HG03469 (cell line): Measurements from ENCODE around the gene RASSF1.
A peak's percentile ranks its signal among the peaks of the same experiment; 100 is the strongest.

Experiments
- ATAC-seq: cut with Tn5 transposase; IDR thresholded peaks from one replicate; pipeline ENCODE4 v1.9.1; 2021; ENCODE audit warnings: mild to moderate bottlenecking, moderate library complexity, moderate number of reproducible peaks; ENCODE audit not compliant: unreplicated experiment

The RASSF1 gene

GRCh38 chr3:50302095-50303012 is 38.3 kb downstream of the RASSF1 start:
- ATAC-seq: no peak

- no peak for ATAC-seq
Measured at GRCh38 chr3:50300681-50301254, 39.9 kb downstream of the RASSF1 start.

GRCh38 chr3:50299929-50300680 is 40.5 kb downstream of the RASSF1 start:
- ATAC-seq: no peak

- no peak for ATAC-seq
Measured at GRCh38 chr3:50299638-50299928, 41.1 kb downstream of the RASSF1 start.

- peak; percentile 55 for ATAC-seq
Measured at GRCh38 chr3:50298836-50299637, 41.6 kb downstream of the RASSF1 start, which contains the start of the genes HYAL3 and NAA80. Gene HYAL3 (minus strand): TSS chr3:50299405. CDS start chr3:50295602, 3,803 bp downstream. Gene NAA80 (minus strand): TSS chr3:50299405. CDS start chr3:50297463, 1,942 bp downstream.

GRCh38 chr3:50297896-50298725 is 42.5 kb downstream of the RASSF1 start:
- ATAC-seq: no peak

- no peak for ATAC-seq
Measured at GRCh38 chr3:50297384-50297775, 43.3 kb downstream of the RASSF1 start.

- ATAC-seq: no peak
Measured at GRCh38 chr3:50296721-50297383, 43.8 kb downstream of the RASSF1 start.

GRCh38 chr3:50295553-50296431 is 44.8 kb downstream of the RASSF1 start:
- ATAC-seq: no peak

- no peak for ATAC-seq
Measured at GRCh38 chr3:50294492-50295403, 45.9 kb downstream of the RASSF1 start.

- ATAC-seq: no peak
Measured at GRCh38 chr3:50294089-50294488, 46.5 kb downstream of the RASSF1 start.

- ATAC-seq: no peak
Measured at GRCh38 chr3:50293079-50293801, 47.4 kb downstream of the RASSF1 start.

GRCh38 chr3:50292159-50293078 is 48.2 kb downstream of the RASSF1 start, which contains the start of gene IFRD2:
Gene IFRD2 (minus strand): TSS chr3:50292429. CDS start chr3:50292274, 155 bp downstream.
- peak; percentile 81 for ATAC-seq

GRCh38 chr3:50290161-50290641 is 50.4 kb downstream of the RASSF1 start:
- no peak for ATAC-seq

- no peak for ATAC-seq
Measured at GRCh38 chr3:50289130-50289529, 51.5 kb downstream of the RASSF1 start.
